Nephron progenitor cell (in vitro differentiated cells): Measurements from ENCODE around the gene INSM1.

ENCODE experiments used
- DNase-seq: peaks from one replicate; pipeline ENCODE4 v3.0.0; 2021
- H3K27ac Mint-ChIP-seq: 2 replicates; pipeline ENCODE4 v1.8.0; 2021; ENCODE audit warnings: mild to moderate bottlenecking, moderate library complexity, mixed read lengths
- H3K27me3 Mint-ChIP-seq: 2 replicates; pipeline ENCODE4 v1.8.0; 2021; ENCODE audit warnings: mild to moderate bottlenecking, low read depth, mixed read lengths; ENCODE audit not compliant: poor library complexity
- H3K36me3 Mint-ChIP-seq: 2 replicates; pipeline ENCODE4 v1.8.0; 2021; ENCODE audit warnings: low read depth, mixed read lengths
- H3K4me1 Mint-ChIP-seq: 2 replicates; pipeline ENCODE4 v1.8.0; 2021; ENCODE audit warnings: mixed read lengths
- H3K4me3 Mint-ChIP-seq: 2 replicates; pipeline ENCODE4 v1.8.0; 2021; ENCODE audit warnings: mild to moderate bottlenecking, moderate library complexity, mixed read lengths
- H3K9me3 Mint-ChIP-seq: 2 replicates; pipeline ENCODE4 v1.8.0; 2021; ENCODE audit warnings: mild to moderate bottlenecking, moderate library complexity, mixed read lengths
- TF ChIP-seq, protein P1 (sequence below): fragments of 200-600 bp; sonication (generic); IDR thresholded peaks from 2 replicates; pipeline ENCODE4 v1.5.0; 2021; ENCODE audit warnings: antibody characterized with exemption

The INSM1 gene

DNA sequence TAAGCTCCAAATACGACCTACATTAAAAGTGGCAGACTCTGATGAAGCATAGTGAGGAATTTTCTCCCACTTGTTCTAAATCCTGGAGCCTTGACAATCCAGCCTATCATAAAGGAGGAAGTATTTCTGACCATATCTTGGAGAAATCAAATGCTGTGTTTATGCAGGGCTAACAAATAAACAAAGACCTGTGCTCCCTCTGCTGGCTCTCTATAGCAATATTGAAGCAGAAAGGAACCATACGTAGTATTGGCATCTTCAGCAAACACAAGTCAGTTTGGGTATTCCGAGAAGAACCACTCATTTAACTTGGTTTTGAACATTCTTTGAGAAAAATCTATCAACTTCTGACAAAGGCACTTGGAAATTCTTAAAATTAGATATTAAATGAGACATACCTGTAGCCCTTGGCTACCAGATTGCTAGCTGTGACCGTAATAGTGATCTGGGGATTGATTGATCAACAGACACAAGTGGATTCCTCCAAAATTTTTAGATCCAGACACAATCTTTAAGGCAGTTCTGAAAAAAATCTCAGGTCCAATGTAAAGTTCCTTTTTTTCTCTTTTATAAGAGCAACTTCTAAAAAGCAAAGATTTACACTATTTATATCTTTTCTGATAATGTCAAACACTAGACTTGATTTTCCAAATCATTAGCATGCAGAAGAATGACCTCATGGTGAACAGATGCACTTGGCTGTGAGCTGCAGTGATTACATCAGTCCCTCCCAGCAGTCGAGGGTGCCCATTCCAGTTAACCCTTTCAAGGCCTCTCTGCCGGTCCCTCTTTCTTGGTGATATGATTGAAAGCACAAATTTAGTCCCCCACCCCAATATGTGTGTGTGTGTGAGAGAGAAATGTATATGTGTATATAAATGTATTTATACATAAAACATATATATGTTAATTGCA is 40.2 kb downstream of the INSM1 start:
- Mint-ChIP-seq H3K27me3 (peaks cover 47% of the 10 kb centered on the region), H3K4me3 (no peak overlapping the region), H3K4me1 (peaks cover 29% of the 10 kb centered on the region), H3K36me3 (no peaks in the 10 kb centered on the region), H3K27ac (no peak overlapping the region), H3K9me3 (no peaks in the 10 kb centered on the region)
- DNase-seq = no peak
- TF ChIP-seq, protein P1, sequence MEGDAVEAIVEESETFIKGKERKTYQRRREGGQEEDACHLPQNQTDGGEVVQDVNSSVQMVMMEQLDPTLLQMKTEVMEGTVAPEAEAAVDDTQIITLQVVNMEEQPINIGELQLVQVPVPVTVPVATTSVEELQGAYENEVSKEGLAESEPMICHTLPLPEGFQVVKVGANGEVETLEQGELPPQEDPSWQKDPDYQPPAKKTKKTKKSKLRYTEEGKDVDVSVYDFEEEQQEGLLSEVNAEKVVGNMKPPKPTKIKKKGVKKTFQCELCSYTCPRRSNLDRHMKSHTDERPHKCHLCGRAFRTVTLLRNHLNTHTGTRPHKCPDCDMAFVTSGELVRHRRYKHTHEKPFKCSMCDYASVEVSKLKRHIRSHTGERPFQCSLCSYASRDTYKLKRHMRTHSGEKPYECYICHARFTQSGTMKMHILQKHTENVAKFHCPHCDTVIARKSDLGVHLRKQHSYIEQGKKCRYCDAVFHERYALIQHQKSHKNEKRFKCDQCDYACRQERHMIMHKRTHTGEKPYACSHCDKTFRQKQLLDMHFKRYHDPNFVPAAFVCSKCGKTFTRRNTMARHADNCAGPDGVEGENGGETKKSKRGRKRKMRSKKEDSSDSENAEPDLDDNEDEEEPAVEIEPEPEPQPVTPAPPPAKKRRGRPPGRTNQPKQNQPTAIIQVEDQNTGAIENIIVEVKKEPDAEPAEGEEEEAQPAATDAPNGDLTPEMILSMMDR = no peak

DNA sequence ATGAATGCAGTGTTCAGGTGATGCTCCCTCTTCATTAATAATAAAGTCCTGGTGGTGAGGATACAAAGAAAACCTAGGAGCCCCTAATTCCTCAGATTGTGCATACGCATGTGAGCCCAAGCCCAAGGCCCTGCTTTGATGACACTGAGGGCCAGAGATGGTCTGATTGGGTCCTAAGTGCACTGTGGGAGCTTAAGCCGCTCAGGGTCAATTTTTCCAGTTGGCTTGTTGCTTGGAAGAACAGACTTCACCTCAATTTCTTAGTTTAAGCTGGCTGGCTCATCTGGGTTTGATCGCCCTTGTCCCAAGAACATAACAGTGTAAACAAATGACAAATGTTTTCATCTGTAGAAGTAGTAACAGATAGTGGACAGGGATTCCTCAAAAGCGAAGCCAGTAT is 41.4 kb downstream of the INSM1 start:
- Mint-ChIP-seq H3K9me3 (no peaks in the 10 kb centered on the region), H3K27ac (no peak overlapping the region), H3K36me3 (no peaks in the 10 kb centered on the region), H3K4me3 (no peak overlapping the region), H3K27me3 (peaks cover 42% of the 10 kb centered on the region), H3K4me1 (peaks cover 40% of the 10 kb centered on the region)
- TF ChIP-seq, protein P1 = no peak
- no peak for DNase-seq

DNA sequence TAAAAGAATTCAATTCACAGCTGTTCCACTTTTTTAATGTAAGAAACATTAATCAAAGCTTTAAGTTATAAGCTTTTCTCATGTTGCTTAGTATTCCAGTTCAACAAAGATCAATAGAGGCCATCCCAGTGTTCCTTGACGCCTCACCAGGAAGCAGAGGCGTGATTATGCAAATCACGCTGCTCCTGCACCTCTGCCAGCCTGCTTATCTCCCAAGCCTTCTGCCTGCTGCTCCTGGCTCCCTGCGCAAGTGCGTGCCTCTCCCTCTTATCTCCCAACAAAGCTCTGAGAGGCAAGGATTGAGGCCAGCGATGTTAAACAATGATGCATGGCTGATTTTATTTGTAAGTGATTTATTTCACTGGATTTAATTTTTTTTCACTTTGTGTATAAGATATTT is 42.8 kb downstream of the INSM1 start:
- Mint-ChIP-seq H3K4me1 (peaks cover 49% of the 10 kb centered on the region), H3K27ac (no peak overlapping the region), H3K27me3 (peaks cover 37% of the 10 kb centered on the region), H3K36me3 (no peaks in the 10 kb centered on the region), H3K9me3 (no peaks in the 10 kb centered on the region), H3K4me3 (no peak overlapping the region)
- peak; percentile 24 for DNase-seq
- TF ChIP-seq, protein P1 = no peak

DNA sequence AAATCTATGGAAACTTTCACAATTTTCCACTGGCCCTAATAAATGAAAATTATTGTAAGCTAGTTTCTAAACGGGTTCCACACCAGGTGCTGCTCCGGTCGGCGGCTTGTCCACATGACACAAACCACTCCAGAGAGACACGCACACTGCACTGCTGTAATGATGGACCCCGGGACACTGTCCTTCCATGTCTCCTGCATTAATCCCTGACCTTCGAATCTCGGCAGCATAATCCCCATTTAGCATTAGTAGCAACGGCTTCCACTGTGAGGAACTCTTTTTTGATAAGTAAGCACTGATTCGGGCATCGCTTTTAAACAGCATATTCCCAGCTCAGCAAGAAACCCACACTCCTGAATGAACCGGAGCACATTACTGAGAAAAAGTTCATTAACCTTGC is 43.5 kb downstream of the INSM1 start:
- Mint-ChIP-seq H3K36me3 (no peaks in the 10 kb centered on the region), H3K4me3 (no peak overlapping the region), H3K9me3 (no peaks in the 10 kb centered on the region), H3K27ac (no peak overlapping the region), H3K27me3 (peaks cover 37% of the 10 kb centered on the region), H3K4me1 (peaks cover 49% of the 10 kb centered on the region)
- TF ChIP-seq, protein P1 = no peak
- DNase-seq = no peak

DNA sequence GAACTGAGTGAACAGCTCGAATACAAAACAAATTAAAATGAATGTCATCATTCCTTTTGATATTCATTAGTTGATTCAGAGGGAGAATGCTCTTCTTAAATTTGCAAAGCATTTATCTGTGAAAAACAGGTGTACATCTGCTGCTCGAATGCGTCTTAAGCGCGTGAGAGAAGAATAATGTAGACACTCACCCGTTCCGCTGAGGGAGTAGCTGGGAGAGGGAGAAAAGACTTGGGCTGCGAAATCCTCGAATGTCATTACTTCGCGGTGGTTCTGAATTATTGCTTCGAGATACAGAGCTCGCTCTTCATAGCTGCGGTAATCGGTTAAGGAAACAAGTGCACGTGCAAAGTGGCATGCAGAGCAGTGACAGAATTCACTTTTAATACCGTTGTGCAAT is 43.9 kb downstream of the INSM1 start:
- Mint-ChIP-seq H3K9me3 (no peaks in the 10 kb centered on the region), H3K4me3 (no peak overlapping the region), H3K27ac (no peak overlapping the region), H3K36me3 (no peaks in the 10 kb centered on the region), H3K27me3 (peaks cover 37% of the 10 kb centered on the region), H3K4me1 (peaks cover 49% of the 10 kb centered on the region)
- DNase-seq = no peak
- TF ChIP-seq, protein P1 = no peak

DNA sequence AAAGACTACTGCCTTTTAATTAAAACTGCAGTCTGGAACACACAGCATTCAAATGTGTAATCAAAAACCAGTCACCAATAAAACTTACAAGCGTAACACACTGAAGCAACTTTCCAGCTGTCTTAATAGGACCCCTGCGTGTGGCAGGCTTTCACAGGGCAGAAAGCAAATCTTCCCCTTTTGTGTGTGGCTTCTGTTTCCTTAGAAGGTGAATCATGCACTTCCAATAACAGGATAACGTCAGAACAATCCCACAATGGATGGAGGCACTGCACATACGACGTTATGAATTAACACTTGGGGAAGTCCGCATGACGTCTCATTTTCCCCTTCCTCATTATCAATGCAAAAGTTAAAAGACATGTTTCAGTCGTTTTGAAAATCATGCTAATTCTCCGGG is 44.8 kb downstream of the INSM1 start:
- no peak for DNase-seq
- Mint-ChIP-seq H3K27ac (no peak overlapping the region), H3K9me3 (no peaks in the 10 kb centered on the region), H3K27me3 (peaks cover 42% of the 10 kb centered on the region), H3K36me3 (peaks cover 3% of the 10 kb centered on the region), H3K4me3 (no peak overlapping the region), H3K4me1 (peaks cover 49% of the 10 kb centered on the region)
- TF ChIP-seq, protein P1 = no peak
